ENCODE results near the gene ERC1.
"Not testable (repeated sequence)": the region's sequence is repeated elsewhere in the genome, so short reads cannot be mapped to it uniquely, and the experiment has no call there.

The ERC1 gene

DNA sequence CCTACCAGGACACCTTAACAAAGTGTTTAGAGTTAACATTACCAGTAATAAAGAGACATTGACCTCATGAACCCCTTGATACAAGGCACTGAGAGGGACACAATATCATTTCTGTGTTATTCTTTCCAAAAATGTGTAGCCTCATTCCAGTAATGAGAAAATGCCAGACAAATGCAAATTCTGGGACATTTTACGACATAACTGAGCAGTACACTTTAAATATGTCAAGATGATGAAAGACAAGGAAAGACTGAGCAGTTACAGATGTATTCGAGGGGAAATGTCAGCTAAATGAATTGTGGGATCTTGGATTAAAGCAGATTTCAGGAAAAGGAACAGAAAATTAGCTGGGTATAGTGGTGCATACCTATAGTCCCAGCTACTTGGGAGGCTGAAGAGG is 255.6 kb downstream of the ERC1 start:
- DNase-seq, result no peak

GRCh38 chr12:1250641-1251040 is 259.6 kb downstream of the ERC1 start:
- DNase-seq, result no peak

DNA sequence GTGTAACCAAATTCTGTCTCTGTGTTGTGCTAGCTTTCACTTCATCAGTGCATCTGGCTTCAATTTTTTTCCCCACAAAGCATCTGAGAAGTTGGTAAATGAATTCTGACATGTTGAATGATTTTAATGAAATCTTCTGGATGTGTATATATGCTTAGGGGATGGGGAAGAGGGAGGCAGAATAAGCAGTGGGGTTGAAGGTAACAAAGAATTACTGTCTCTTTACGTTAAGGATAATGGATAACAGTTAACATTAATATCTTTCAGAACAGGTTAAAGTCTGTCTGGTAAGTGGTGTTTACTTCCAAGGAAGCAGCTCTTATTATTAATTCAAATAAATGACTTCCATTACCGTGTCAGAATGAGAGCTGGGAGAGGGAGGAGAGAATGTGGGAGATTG is 261.7 kb downstream of the ERC1 start:
- DNase-seq, result no peak

- DNase-seq, result not testable (repeated sequence)
Observed at GRCh38 chr12:1255125-1255524, 264.1 kb downstream of the ERC1 start.

DNA sequence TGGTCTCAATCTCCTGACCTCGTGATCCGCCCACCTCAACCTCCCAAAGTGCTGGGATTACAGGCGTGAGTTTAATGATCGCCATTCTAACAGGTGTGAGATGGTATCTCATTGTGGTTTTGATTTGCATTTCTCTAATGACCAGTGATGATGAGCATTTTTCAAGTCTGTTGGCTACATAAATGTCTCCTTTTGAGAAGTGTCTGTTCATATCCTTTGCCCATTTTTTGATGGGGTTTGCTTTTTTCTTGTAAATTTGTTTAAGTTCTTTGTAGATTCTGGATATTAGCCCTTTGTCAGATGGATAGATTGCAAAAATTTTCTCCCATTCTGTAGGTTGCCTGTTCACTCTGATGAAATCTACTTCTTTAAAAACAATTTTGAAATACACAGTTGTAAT is 264.8 kb downstream of the ERC1 start:
- DNase-seq, result not testable (repeated sequence)

GRCh38 chr12:1256285-1256684 is 265.3 kb downstream of the ERC1 start:
- no peak for DNase-seq

DNA sequence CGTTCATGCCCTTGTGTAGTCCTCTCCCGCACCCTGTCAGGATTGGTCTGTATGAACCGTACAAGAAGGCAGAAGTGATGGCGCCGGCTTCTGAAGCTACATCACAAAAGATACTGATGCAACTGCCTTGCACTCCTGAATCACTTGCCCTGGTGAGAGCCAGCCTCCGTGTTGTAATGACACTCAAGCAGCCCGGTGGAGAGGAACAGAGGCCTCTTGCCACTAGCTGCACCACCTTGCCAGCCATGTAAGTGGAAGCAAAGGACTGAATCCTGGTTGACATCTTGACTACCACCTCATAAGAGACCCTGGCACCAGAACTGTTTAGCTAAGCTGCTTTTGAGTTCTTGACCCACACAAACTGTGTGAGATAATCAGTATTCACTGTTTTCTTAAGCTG is 266.0 kb downstream of the ERC1 start:
- DNase-seq, result no peak

DNA sequence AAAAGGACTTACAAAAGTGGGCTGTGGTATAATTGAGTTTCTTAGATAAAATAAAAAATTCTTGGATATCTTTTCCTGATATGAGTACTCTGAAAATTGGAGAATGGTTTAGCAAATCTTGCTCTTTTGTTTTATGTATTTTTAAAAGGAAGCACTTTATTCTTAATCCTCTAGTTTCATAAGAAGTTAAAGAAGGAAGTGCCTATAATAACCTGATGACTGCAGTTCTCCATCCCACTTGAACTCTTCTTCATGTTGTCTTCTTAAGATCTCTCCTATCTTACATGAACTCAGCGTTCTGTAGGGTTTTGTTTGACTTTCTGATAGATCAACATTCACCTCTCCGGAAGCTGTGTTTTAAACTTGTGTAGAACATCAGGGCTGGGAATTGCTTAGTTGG is 271.0 kb downstream of the ERC1 start:
- DNase-seq, result no peak

DNA sequence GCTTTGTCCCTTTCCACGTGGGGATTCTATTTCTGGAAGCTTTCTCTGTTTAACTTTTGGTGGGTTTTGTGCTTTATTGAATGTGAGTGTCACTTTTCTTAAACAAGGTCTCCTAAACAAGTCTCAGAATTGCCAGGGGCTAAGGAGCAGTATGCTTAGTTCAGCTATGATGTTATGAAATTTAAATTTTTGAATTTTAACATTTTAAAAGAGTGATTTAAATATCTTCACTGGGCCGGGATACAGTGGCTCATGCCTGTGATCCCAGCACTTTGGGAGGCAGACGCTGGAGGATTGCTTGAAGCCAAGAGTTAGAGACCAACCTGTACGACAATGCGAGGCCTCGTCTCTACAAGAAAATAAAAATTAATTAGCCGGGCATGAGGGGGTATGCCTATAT is 276.2 kb downstream of the ERC1 start:
- no peak for DNase-seq

GRCh38 chr12:1272142-1272541 is 281.1 kb downstream of the ERC1 start:
- DNase-seq, result no peak

- no peak for DNase-seq
Observed at GRCh38 chr12:1273051-1273450, 282.0 kb downstream of the ERC1 start.

- no peak for DNase-seq
Observed at GRCh38 chr12:1277905-1278304, 286.9 kb downstream of the ERC1 start.

DNA sequence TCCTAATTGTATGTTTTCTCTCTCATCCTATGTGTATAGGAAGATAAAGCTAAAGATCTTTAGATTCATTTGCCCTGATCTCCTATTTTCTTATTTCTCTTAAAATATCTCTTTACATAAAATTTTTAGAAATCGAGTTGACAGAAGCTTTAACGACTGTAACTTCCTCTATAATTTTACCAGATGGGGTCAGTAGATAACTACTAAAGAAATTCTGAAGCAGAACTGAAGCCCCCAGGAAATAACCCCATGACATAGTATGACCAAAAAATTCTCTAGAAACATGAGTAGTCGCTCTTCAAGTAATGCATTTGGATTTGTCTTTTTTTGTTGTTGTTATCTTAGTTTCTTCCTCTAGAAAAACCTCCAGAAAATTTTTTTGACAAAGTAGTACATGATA is 288.0 kb downstream of the ERC1 start:
- DNase-seq, result no peak

DNA sequence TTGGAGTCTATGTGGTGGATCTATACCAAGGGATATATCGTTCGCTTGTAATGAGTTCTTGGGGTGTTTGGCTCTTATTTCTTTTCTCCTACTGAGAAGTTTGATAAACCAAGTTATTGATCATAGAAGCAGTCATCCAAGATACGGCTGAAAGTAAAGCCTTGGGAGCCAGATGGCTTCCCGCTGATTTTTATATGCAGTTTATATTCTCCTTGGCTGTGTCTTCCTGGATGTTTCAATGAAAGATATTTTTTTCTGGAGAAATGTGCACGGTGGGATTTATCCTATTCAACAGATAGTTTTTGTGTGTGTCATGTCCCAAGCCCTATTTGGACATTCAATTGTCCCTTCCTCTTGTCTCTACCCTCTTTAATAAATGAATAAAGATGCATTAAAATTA is 289.0 kb downstream of the ERC1 start:
- DNase-seq, result no peak

GRCh38 chr12:1281683-1282366 is 290.8 kb downstream of the ERC1 start:
- no peak for DNase-seq

- DNase-seq, result no peak
Observed at GRCh38 chr12:1282670-1283315, 291.8 kb downstream of the ERC1 start.

DNA sequence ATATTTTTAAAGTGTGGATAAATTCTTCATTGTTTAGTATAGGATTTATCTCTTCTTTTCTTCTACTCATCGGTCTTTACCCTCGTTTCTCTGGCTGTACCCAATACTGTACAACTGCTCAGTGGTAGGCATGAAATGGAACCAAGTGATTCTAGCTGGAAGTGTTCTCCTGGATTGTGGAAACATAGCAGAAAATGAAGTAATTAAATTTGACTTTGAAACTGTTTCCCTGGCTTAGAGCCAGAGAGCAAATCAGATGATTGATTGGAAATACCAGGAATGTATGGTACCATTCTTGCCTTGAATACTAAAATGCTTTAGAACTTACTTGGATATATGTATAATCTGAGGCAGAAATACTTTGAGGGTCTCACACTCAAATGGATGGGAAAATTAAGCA is 292.3 kb downstream of the ERC1 start:
- DNase-seq, result no peak

GRCh38 chr12:1284611-1285010 is 293.6 kb downstream of the ERC1 start:
- no peak for DNase-seq

- DNase-seq, result no peak
Observed at GRCh38 chr12:1287446-1287975, 296.5 kb downstream of the ERC1 start.

DNA sequence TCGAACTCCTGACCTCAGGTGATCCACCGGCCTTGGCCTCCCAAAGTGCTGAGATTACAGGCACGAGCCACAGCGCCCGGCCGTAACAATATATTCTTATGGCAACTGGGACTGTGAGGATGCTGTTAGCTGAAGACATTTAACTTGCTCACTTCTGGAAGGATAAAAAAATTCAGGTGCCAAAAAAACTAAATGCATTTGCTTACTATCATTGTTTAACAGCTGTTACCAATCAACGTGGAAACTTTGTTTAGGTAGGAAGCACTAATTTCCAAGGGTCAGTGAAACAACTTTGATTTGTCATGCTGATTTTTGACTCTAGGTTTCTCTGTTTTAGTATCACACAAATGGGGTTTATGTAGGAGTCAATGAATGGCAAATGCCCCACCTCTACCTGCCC is 297.3 kb downstream of the ERC1 start:
- no peak for DNase-seq

- no peak for DNase-seq
Observed at GRCh38 chr12:1289371-1290155, 298.5 kb downstream of the ERC1 start.

GRCh38 chr12:1290716-1291115 is 299.7 kb downstream of the ERC1 start:
- DNase-seq, result no peak

GRCh38 chr12:1291601-1292332 is 300.7 kb downstream of the ERC1 start:
- DNase-seq, result no peak
